GM12874 (cell line): ENCODE measurements around the gene GARNL3.

Experiments used
- TF ChIP-seq, protein P1 (sequence below): IDR thresholded peaks from 2 replicates; pipeline ENCODE4 v1.5.1; 2011; ENCODE audit warnings: low read depth, mild to moderate bottlenecking, control low read depth, low read length, moderate library complexity; ENCODE audit not compliant: insufficient read depth

The GARNL3 gene

GRCh38 chr9:127222388-127223095 is 42.0 kb upstream of the GARNL3 start:
- TF ChIP-seq, protein P1, sequence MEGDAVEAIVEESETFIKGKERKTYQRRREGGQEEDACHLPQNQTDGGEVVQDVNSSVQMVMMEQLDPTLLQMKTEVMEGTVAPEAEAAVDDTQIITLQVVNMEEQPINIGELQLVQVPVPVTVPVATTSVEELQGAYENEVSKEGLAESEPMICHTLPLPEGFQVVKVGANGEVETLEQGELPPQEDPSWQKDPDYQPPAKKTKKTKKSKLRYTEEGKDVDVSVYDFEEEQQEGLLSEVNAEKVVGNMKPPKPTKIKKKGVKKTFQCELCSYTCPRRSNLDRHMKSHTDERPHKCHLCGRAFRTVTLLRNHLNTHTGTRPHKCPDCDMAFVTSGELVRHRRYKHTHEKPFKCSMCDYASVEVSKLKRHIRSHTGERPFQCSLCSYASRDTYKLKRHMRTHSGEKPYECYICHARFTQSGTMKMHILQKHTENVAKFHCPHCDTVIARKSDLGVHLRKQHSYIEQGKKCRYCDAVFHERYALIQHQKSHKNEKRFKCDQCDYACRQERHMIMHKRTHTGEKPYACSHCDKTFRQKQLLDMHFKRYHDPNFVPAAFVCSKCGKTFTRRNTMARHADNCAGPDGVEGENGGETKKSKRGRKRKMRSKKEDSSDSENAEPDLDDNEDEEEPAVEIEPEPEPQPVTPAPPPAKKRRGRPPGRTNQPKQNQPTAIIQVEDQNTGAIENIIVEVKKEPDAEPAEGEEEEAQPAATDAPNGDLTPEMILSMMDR = no peak

GRCh38 chr9:127223266-127223665 is 41.3 kb upstream of the GARNL3 start:
- TF ChIP-seq, protein P1 = no peak

DNA sequence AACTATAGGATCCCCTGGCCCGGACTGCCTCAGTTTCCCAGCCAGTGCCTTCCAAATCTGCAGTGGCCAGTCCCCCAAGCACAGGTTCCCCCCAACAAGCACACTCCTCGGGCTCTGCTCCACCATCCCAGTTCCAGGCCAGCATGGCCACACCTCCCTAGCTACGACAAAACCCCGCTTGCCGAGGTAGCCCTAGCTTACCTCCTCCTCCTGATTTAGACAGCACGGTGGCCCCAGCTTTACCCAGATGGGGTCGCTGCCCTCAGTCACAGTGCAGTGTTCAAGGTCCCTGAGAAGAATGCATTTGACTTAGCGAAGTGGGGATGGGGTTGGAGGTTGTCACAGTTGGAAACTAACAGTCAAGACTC is 40.8 kb upstream of the GARNL3 start:
- TF ChIP-seq, protein P1 = peak; percentile 6; the same call in 1 of the 2 replicates

GRCh38 chr9:127224178-127224882 is 40.2 kb upstream of the GARNL3 start:
- TF ChIP-seq, protein P1 = no peak

- TF ChIP-seq, protein P1 = no peak
These were observed 39.5 kb upstream of the GARNL3 start for GRCh38 chr9:127224883-127225739.

DNA sequence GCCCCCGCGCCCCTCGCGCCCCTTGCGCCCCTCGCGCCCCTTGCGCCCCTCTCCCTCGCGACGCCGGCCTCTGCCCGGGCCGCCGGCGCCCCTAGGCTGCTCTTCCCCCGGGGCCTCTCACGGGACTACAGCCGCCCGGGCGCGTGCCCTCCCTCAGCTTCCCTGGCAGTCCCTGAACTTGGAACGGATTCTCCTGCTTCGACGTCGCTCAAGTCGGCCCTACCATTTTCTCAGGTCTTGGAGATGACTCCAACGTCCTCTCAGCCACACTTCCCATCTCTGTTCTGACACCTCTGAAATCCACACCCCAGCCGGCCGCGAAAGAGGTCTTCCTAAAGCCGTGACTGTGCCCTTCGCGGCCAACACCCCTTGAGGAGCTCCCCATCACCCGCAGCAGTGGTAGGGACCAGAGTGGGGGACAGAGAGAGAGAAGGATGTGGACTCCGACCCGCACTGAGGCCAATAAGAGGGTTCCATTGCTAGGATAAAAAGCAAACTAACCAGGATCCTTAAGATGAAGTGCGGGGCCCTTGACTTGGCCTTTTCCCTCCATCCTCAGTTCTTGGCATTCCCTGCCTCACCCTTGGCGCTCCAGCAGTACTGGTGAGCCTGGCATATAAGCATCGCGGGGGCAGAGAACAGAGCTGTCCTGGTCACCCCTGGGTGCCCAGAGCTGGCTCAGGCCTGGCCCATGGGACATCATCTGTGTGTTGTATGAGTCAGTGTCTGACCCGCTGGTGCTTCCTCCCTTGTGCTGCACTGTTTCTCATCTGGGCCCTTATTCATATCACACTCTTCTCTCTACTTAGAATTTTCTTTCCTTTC is 38.6 kb upstream of the GARNL3 start:
- TF ChIP-seq, protein P1 = no peak
